ENCODE measurements around the gene EBF3. TPM values are rescaled to one million over a fixed set of nuclear protein-coding genes. Genes with fewer than 3 reads are reported as not detected.

Gene EBF3
- total and polyA plus RNA-seq, 9 of the 15 experiments (the other 6 are each of a cell fraction or from before 2014, with no cell fraction given) = not detected

- DNase-seq (ENCODE audit: extremely low read depth in 1 of 4, low spot score in 3 of 4) (no peak), ATAC-seq (no peak), FAIRE-seq (no peak)
- Histone ChIP-seq H3K9ac (ENCODE audit: insufficient read depth in 1 of 2, low read depth in 2 of 2, low read length in 2 of 2) (no peak overlapping the region), H3K9me3 (replicated peaks; ENCODE audit: control insufficient read depth, insufficient read depth, low read depth, low read length) (no peaks in the 10 kb centered on the region), H4K20me1 (replicated peaks; ENCODE audit: control insufficient read depth, insufficient read depth, low read length) (no peaks in the 10 kb centered on the region), H2AFZ (ENCODE audit: low read depth, low read length) (no peak overlapping the region), H3K9me1 (ENCODE audit: control insufficient read depth, insufficient read depth, low read length) (no peaks in the 10 kb centered on the region), H3K4me2 (ENCODE audit: insufficient read depth, low read length) (no peak overlapping the region), H3K4me1 (replicated peaks in 1 of 2; ENCODE audit: control insufficient read depth in 2 of 2, insufficient read depth in 2 of 2, low read length in 2 of 2) (peaks cover 0 to 8% of the 10 kb centered on the region in 2 experiments; a peak in 2 of 5 replicates), H3K79me2 (ENCODE audit: control insufficient read depth, insufficient read depth, low read length) (no peaks in the 10 kb centered on the region), H3K27ac (ENCODE audit: extremely low read depth, low read depth, low read length) (no peak overlapping the region), H3K4me3 (no peak overlapping the region), H3K27me3 (ENCODE audit: control insufficient read depth in 2 of 2, insufficient read depth in 2 of 2, low read length in 2 of 2) (peaks cover 0 to 23% of the 10 kb centered on the region in 2 experiments; a peak in 2 of 5 replicates), H3K36me3 (ENCODE audit: control insufficient read depth, insufficient read depth, low read length) (no peaks in the 10 kb centered on the region)
- no peak for TF ChIP-seq POLR2A (conservative IDR thresholded peaks at IDR 0.05)
- 3% methylated on average over 12 of the region's 18 CpGs for WGBS (ENCODE audit: insufficient coverage, low coverage, missing lambda C conversion rate)
- in situ Hi-C loops (cut with MboI) (no loop called here), intact Hi-C loops (cut with micrococcal nuclease) (no loop called here)
- CTCF ChIA-PET (ENCODE audit: low intra/inter-chr PET ratio) = no interaction called here
- POLR2A ChIA-PET = no interaction called here
- no TSS peak for BruUV-seq (replicated peaks)
Measured at GRCh38 chr10:129962031-129962871, 1.8 kb downstream of the EBF3 start.

- Histone ChIP-seq H3K4me2 (ENCODE audit: insufficient read depth, low read length) (no peak overlapping the region), H3K4me3 (no peak overlapping the region), H3K4me1 (replicated peaks in 1 of 2; ENCODE audit: control insufficient read depth in 2 of 2, insufficient read depth in 2 of 2, low read length in 2 of 2) (peaks cover 0 to 8% of the 10 kb centered on the region in 2 experiments; a peak in 2 of 5 replicates), H3K9me3 (replicated peaks; ENCODE audit: control insufficient read depth, insufficient read depth, low read depth, low read length) (no peaks in the 10 kb centered on the region), H3K36me3 (ENCODE audit: control insufficient read depth, insufficient read depth, low read length) (no peaks in the 10 kb centered on the region), H3K9me1 (ENCODE audit: control insufficient read depth, insufficient read depth, low read length) (no peaks in the 10 kb centered on the region), H3K79me2 (ENCODE audit: control insufficient read depth, insufficient read depth, low read length) (no peaks in the 10 kb centered on the region), H4K20me1 (replicated peaks; ENCODE audit: control insufficient read depth, insufficient read depth, low read length) (no peaks in the 10 kb centered on the region), H3K9ac (ENCODE audit: insufficient read depth in 1 of 2, low read depth in 2 of 2, low read length in 2 of 2) (no peak overlapping the region), H3K27me3 (ENCODE audit: control insufficient read depth in 2 of 2, insufficient read depth in 2 of 2, low read length in 2 of 2) (peaks cover 0 to 17% of the 10 kb centered on the region in 2 experiments; a peak in 2 of 5 replicates), H2AFZ (ENCODE audit: low read depth, low read length) (no peak overlapping the region), H3K27ac (ENCODE audit: extremely low read depth, low read depth, low read length) (no peak overlapping the region)
- 1% methylated on average over 6 of the region's 7 CpGs for WGBS (ENCODE audit: insufficient coverage, low coverage, missing lambda C conversion rate)
- intact Hi-C loops (cut with micrococcal nuclease) (no loop called here), in situ Hi-C loops (cut with MboI) (no loop called here)
- no TSS peak for BruUV-seq (replicated peaks)
- CTCF ChIA-PET (ENCODE audit: low intra/inter-chr PET ratio) = no interaction called here
- FAIRE-seq (no peak), ATAC-seq (no peak), DNase-seq (ENCODE audit: extremely low read depth in 1 of 4, low spot score in 3 of 4) (no peak)
- POLR2A ChIA-PET = no interaction called here
- TF ChIP-seq ZNF639 (CRISPR knock-in tag; conservative IDR thresholded peaks at IDR 0.05 in 1 of 2, IDR thresholded peaks at IDR 0.05 in 1 of 2) (no peak), RAD21 (CRISPR knock-in tag; conservative IDR thresholded peaks at IDR 0.05 in 1 of 2, IDR thresholded peaks at IDR 0.05 in 1 of 2) (no peak), POLR3G (IDR thresholded peaks at IDR 0.05; ENCODE audit: extremely low read depth, insufficient read length, insufficient replicate concordance) (no peak), PPARD (CRISPR knock-in tag; IDR thresholded peaks at IDR 0.05) (no peak), CBFA2T2 (conservative IDR thresholded peaks at IDR 0.05) (no peak), ZNF384 (IDR thresholded peaks at IDR 0.05; ENCODE audit: low read depth, low read length) (no peak), ZBTB1 (CRISPR knock-in tag; IDR thresholded peaks at IDR 0.05; ENCODE audit: borderline replicate concordance, low read depth) (no peak), ZZZ3 (IDR thresholded peaks at IDR 0.05) (no peak), E2F8 (IDR thresholded peaks at IDR 0.05; ENCODE audit: low read depth, partially characterized antibody) (no peak)
Measured at GRCh38 chr10:129961157-129961701, 2.8 kb downstream of the EBF3 start.
